HG03439 (cell line): ENCODE measurements around the gene NEU4.

Source experiments
- ATAC-seq: cut with Tn5 transposase; IDR thresholded peaks from one replicate; pipeline ENCODE4 v1.9.1; 2021; ENCODE audit warnings: mild to moderate bottlenecking, moderate library complexity; ENCODE audit not compliant: unreplicated experiment

The NEU4 gene

GRCh38 chr2:241860184-241861078 is 51.4 kb downstream of the NEU4 start:
- no peak for ATAC-seq

- no peak for ATAC-seq
These were observed 52.3 kb downstream of the NEU4 start for GRCh38 chr2:241861264-241861663.

GRCh38 chr2:241862093-241862492 is 53.1 kb downstream of the NEU4 start:
- ATAC-seq = no peak

- no peak for ATAC-seq
These were observed 54.0 kb downstream of the NEU4 start for GRCh38 chr2:241862775-241863535.

- ATAC-seq = no peak
These were observed 54.6 kb downstream of the NEU4 start for GRCh38 chr2:241863536-241863954.

GRCh38 chr2:241864168-241864849 is 55.3 kb downstream of the NEU4 start:
- ATAC-seq = no peak

GRCh38 chr2:241864850-241865213 is 55.8 kb downstream of the NEU4 start:
- ATAC-seq = no peak

- no peak for ATAC-seq
These were observed 56.5 kb downstream of the NEU4 start for GRCh38 chr2:241865416-241865956.

GRCh38 chr2:241865957-241866789 is 57.2 kb downstream of the NEU4 start:
- ATAC-seq = no peak
